HG02798 (cell line): ENCODE results near the gene SLC13A4.
"Not testable (repeated sequence)": the region's sequence is repeated elsewhere in the genome, so short reads cannot be mapped to it uniquely, and the experiment has no call there.

Experiments
- ATAC-seq: cut with Tn5 transposase; IDR thresholded peaks from one replicate; pipeline ENCODE4 v1.9.1; 2021; ENCODE audit warnings: mild to moderate bottlenecking; ENCODE audit not compliant: unreplicated experiment, poor library complexity

The SLC13A4 gene

GRCh38 chr7:135753616-135754413, 25.8 kb upstream of the SLC13A4 start:
- no peak for ATAC-seq

GRCh38 chr7:135748770-135749169, 20.8 kb upstream of the SLC13A4 start, which contains the start of gene FAM180A:
FAM180A (minus strand) TSS chr7:135748813; CDS start chr7:135748580, 233 bp downstream.
- ATAC-seq, result no peak

DNA sequence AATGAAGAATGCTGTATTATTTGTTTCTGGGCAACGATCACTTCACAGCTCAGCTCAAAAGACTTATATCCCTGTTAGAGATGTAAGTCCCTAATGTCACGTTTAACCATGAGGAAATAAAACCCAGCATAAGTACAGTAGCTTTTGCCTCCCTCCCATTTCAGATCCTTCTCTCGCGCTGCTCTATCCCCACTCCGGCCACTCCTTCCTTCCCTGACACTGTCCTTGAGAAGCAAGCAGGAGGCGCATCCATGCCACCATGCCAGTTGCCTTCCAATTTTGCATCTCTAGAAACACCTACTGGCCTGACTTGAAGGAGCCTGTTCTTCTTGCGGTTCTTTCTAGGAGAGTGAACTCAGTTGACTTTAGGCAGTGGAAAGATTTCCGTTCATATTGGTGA, 19.4 kb upstream of the SLC13A4 start:
- no peak for ATAC-seq

GRCh38 chr7:135745703-135746312, 17.8 kb upstream of the SLC13A4 start:
- ATAC-seq, result no peak

GRCh38 chr7:135744938-135745702, 17.1 kb upstream of the SLC13A4 start:
- no peak for ATAC-seq

DNA sequence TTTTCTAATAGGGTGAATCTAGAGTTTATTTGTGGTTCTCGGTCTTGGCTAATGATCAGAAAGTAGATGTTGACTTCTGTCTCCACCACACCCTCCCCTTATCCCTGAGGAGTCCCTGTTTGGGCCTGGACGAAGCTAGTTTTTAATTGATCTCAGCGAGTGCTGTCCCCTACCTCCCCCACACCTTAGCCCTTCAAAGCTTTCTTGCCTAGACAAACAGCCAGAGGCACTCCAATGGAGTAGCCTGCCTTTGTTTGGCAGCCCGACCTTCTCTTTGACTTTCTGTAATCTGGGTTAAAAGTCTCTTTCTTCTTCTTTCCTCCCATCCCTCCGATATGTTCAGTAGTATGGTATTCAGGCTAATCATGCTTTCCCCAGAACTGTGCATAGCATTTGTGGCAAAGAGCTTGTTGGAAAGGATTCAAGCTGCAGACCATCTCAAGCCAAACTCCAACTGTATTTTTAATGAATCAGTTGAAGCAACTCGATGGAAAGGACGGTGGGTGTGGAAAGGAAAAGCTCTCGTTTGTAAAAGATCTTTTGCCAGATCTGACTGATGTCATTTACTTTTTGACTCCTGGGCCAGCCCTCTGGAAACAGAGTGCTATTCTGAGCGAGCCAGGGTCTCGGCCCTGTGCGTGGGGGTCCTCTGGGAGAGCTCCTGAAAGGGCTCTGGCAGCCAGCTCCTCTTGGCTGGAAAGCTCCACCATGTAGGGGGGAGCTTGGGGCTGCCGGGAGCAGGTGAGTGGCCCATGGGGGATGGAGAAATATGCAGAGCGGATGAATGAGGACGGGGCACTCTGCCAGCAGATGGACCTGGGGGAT, 16.1 kb upstream of the SLC13A4 start:
- no peak for ATAC-seq

DNA sequence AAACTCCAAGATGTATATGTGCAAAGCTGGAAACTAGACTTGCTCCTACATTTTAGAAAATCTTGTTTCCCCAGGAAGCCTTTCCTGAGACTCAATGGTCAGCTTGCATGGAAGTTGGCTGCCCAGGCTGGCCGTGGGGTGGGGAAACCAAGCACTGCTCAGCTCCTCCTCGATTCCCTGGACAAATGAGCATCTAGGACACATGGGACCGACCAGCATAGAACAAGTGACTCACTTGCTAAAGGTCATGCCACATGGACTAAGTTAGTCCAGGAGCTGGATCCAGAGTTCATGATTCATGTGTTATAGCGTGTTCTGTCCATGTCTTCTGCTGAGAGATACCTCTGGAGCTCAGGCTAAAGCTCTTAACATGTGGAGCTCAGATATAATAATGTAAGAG, 14.4 kb upstream of the SLC13A4 start:
- ATAC-seq, result no peak

- no peak for ATAC-seq
These were observed 13.9 kb upstream of the SLC13A4 start for GRCh38 chr7:135741905-135742304.

GRCh38 chr7:135740889-135741288, 12.9 kb upstream of the SLC13A4 start:
- no peak for ATAC-seq

GRCh38 chr7:135737306-135737647, 9.3 kb upstream of the SLC13A4 start:
- ATAC-seq, result not testable (repeated sequence)

GRCh38 chr7:135736586-135737305, 8.8 kb upstream of the SLC13A4 start:
- no peak for ATAC-seq

- ATAC-seq, result no peak
These were observed 6.3 kb upstream of the SLC13A4 start for GRCh38 chr7:135734343-135734689.

DNA sequence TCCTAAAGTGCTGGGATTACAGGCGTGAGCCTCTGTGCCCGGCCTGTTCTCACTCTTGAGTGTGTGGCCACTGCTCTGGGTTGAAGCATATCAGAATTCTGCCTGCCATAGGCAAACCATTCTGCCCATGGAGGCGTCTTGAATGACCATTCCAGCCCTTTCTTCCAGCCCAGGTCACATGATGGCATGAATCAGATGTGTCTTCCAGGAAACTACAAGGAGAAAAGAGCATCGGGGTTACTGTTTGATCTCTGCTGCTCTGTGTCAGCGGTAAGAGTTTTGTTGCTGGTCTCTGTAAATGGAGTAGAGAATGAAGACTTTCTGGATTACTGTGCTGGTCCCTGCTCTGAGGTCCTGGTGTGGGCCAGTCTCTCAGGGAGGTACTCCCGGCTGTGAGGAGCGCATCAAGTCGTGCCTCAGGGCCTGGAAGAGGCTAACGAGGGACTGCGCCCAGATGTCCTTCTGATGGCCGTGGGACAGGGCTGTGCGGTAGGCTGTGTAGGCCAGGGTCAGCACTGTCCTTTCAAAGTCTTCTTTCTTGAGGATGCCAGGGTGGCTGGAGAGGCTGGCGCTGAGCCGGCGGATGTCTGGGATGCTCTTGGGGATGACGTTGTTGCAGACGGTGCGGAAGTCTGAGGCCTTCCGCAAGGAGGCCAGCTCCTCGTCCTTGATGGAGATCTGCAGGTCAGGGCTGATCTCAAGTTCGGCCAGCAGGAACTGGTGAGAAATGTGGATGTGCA, 5.8 kb upstream of the SLC13A4 start:
- ATAC-seq, result no peak

GRCh38 chr7:135731131-135731530, 3.1 kb upstream of the SLC13A4 start:
- ATAC-seq, result no peak

- no peak for ATAC-seq
These were observed 1.2 kb upstream of the SLC13A4 start for GRCh38 chr7:135729230-135729629.

- ATAC-seq, result no peak
These were observed 894 bp downstream of the SLC13A4 start for GRCh38 chr7:135726911-135727673.

DNA sequence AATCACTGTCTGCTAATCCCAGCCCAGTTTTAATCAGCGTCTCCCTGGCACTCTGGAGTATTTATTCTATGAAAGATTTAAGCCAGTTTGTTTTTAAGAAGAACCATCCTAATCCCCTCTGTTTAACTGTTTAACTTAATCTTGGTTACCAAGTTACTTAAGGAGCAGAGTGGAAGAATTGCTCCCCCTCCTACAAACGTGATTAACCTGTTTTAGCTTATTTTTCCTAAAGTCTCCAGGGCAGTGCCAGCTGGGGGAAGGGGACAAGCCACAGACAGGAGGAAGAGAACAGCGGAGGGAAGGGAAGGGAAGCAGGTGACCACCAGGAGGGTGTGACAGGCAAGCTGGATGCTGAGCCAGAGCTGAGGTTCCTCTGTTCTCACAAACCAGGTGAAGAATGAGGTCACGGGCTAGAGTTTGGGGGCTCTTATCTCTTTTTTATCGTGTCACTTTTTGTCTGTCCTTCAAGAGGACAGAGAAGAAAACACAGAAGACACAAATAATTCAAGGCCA, 1.7 kb downstream of the SLC13A4 start:
- ATAC-seq, result no peak

DNA sequence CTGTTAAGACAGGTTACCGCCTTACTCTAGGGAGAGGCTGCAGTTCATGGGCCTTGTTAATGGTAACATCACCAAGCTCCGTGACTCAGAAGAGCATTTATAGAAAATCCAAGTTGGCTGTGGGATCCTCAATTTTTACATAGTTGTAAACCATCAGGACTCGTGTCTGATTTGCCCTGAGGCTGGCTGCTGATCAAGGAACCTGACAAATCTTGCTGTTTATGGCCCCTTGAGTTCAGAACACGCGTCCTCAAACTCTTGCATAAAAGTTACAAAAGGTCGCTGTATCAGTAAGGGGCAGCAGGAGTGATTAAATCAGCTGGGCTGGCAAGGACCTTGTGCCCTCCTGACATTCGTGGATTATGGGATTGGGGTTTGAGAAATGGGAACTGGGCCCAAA, 4.6 kb downstream of the SLC13A4 start:
- ATAC-seq, result no peak
